HG03103 (cell line): ENCODE data around the gene YY1.
"Not testable (repeated sequence)": the region's sequence is repeated elsewhere in the genome, so short reads cannot be mapped to it uniquely, and the experiment has no call there.

ENCODE experiments used
- ATAC-seq: cut with Tn5 transposase; IDR thresholded peaks from one replicate; pipeline ENCODE4 v1.9.1; 2021; ENCODE audit warnings: low read depth; ENCODE audit not compliant: unreplicated experiment

YY1 gene

GRCh38 chr14:100282766-100283419, 43.9 kb downstream of the YY1 start:
- no peak for ATAC-seq

GRCh38 chr14:100283436-100283835, 44.5 kb downstream of the YY1 start:
- ATAC-seq: not testable (repeated sequence)

GRCh38 chr14:100283984-100284881, 45.3 kb downstream of the YY1 start:
- ATAC-seq: no peak

- peak; percentile 80 for ATAC-seq
These were observed 46.3 kb downstream of the YY1 start for GRCh38 chr14:100285021-100285912.

DNA sequence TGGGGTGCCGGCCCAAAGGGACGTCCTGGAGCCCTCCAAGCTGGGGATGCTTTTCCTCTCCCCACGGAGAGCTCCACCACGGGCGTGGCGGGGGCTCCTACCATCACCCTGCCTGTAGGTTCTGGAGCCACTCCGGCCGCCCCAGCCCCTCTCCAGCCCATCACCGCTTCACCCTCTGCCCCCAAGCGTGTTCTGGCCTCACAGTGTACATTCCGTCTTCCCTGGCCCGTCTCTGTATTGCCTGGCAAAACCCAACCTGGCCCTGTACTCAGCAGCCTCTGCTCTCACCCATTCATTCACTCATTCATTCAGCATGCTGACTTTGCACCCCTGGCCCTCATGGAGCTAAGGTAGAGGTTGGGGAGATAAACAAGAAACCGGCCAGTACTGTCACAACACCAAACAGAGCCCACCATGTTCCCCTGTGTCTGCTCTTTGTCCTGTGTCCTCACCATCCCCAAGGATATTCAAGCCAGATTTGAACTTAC, 47.0 kb downstream of the YY1 start:
- ATAC-seq: no peak

GRCh38 chr14:100286484-100287191, 47.7 kb downstream of the YY1 start:
- no peak for ATAC-seq

- no peak for ATAC-seq
These were observed 48.5 kb downstream of the YY1 start for GRCh38 chr14:100287202-100287997.

DNA sequence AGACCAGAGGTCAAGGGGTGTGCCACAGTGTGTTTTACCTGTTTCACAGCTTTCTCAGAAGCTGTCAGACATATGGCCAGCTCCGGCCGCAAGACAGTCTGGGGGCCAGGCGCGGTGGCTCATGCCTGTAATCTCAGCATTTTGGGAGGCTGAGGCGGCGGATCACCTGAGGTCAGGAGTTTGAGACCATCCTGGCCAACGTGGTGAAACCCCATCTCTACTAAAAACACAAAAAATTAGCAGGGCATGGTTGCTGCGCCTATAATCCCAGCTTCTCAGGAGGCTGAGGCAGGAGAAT, 49.0 kb downstream of the YY1 start:
- not testable (repeated sequence) for ATAC-seq

DNA sequence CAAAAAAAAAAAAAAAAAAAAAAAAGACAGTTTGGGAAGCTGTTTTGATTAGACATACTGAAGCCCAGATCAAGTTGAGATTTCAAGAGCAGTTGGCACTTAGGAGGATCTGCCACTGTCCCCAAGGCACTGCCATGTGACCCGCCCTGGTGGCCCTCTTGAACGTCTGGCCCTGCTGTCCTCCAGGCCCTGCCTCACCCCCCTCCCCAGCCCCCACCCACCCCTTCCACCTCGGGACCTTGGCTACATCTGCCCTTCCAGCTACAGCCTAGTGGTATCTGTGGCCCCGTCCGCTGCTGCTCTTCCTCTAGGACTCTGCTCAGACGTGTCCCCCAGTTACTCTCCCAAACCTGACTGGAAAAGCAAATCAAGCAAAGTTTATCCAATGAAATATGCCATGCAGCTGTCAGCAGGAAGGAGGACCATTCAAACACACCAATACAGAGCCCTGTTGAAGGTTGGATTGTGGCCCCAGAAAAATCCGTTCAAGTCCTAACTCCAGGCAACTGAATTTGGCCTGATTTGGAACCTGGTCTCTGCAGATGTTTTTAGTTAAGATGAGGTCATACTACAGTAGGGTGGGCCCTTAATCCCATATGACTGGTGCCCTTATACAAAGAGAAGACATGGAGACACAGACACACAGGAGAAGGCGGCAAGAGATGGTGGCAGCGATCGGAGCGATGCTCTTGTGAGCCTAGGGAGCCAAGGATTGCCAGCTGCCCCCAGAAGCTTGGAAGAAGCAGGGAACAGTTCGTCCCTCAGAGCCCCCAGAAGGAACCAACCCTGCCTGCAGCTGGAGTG, 49.6 kb downstream of the YY1 start:
- no peak for ATAC-seq

DNA sequence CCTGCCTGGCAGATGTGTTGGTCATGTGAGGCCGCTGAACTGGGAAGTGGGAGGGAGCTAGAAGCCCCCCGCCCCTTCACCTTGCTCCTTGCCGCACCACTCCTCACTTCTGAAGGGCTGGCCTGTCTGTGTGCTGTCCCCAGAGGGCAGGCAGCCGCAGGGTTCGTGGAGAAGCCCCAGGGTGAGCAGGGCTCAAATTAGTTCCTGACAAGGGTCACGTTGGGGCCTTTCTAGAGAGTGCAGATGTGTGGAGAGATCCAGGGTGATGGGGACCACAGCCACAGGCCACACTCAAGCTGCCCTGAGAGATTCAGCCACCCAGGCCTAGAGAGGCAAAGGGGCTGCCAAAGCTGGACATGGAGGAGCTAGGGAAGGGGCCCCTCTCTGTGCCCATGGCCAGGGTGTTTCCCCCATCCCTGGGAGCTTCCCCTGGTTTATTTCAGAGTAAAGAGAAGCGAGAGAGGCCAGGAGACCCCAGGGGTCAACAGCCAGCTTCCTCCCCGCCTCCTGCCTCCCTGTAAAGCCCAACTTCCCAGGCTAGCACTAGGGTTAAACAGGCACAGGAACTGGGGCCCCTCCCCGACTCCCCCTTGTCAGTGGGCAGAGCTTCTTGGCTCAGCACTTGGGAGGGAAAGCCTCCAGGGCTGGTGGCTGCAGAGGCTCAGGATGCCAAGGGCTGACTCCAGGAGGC, 51.1 kb downstream of the YY1 start:
- ATAC-seq: no peak

- no peak for ATAC-seq
These were observed 51.8 kb downstream of the YY1 start for GRCh38 chr14:100290607-100291304.

- no peak for ATAC-seq
These were observed 52.5 kb downstream of the YY1 start for GRCh38 chr14:100291305-100292075.

DNA sequence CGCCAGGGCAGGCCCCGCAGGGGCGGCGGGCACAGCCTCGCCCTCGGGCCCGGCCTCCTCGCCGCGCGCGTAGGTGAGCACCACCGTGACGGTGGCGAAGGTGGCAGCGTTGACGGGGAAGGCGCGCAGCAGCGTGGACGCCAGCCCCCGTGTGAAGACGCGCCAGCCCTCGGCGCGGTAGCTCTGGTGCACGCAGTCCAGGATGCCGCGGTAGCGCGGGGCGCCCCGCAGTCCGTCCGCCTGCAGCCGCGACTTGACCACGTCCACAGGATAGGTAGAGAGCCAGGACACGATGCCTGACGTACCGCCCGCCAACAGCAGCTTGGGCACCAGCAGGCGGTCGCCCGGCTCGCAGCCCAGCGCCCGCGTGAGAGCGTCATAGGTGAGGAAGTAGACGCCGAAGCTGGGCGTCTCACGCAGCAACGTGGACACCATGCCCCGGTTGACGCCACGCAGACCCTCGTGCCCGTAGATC, 53.4 kb downstream of the YY1 start:
- ATAC-seq: no peak

DNA sequence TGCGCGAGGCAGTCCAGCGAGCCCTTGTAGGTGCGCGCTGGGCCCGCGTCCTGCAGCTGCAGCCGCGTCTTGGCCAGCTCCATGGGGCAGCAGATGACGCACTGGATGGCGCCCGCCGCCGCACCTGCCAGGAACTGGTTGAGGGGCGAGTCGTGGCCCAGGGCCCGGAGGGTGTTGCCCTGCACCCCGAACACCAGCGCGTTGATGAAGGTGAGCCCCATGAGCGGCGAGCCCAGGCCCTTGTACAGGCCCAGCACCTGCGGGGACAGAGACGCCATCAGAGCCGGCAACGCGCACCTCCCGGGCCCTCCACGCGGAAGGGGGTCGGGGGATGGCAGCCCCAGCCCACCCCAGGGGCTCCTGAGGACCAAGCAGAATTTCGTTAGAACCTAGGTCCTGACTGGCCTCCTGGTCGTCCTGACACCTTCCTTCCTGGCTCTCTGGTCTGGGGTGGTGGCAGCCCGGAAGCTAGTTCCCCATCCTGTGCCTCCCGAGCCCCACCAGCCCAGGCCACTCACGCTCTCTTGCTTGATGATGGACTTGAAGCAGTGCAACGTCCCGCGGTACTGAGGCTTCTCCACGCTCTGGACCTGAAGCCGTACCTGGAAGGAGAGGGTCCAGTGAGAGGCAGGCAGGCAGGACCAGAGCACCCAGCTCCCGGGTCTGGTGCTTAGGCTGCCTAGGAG, 54.0 kb downstream of the YY1 start:
- no peak for ATAC-seq

GRCh38 chr14:100293497-100294212, 54.7 kb downstream of the YY1 start:
- ATAC-seq: no peak
